Mammary epithelial cell (primary cell): ENCODE results near the gene ST6GALNAC3.

Source experiments
- EZH2 ChIP-seq: IDR thresholded peaks from 2 replicates; pipeline ENCODE4 v1.6.1; 2012; ENCODE audit warnings: low read length, inconsistent platforms, borderline replicate concordance
- TF ChIP-seq, protein P1 (sequence below), 2 donors: IDR thresholded peaks in 1 of 2; conservative IDR thresholded peaks in 1 of 2; 2 replicates each; pipeline ENCODE4 v1.5.1; 2011 to 2012; ENCODE audit warnings: inconsistent platforms in 2 of 2, low read length in 2 of 2, mild to moderate bottlenecking in 2 of 2, control low read depth in 1 of 2, low read depth in 1 of 2; ENCODE audit not compliant: insufficient read depth in 1 of 2; ENCODE audit errors: extremely low read depth in 1 of 2

DNA sequence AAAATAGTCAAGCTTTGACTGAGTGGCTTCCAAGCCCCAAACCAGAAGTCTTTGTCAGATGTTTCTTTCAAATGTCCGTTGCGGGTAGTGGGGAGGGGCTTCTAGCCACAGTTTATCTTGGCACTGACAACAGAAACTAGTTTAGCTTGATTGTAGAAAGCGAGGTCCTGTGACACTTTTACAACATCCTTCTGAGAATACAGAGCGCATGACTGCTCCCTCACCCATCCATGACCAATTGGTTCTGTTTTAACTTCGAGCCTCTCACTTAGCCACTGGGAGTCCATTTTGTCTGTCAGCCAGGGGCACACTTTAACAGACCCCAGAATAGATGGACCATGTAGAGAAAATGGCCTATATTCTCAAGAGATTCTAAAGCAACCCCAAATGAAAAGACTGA is 593.5 kb downstream of the ST6GALNAC3 start:
- TF ChIP-seq, protein P1, sequence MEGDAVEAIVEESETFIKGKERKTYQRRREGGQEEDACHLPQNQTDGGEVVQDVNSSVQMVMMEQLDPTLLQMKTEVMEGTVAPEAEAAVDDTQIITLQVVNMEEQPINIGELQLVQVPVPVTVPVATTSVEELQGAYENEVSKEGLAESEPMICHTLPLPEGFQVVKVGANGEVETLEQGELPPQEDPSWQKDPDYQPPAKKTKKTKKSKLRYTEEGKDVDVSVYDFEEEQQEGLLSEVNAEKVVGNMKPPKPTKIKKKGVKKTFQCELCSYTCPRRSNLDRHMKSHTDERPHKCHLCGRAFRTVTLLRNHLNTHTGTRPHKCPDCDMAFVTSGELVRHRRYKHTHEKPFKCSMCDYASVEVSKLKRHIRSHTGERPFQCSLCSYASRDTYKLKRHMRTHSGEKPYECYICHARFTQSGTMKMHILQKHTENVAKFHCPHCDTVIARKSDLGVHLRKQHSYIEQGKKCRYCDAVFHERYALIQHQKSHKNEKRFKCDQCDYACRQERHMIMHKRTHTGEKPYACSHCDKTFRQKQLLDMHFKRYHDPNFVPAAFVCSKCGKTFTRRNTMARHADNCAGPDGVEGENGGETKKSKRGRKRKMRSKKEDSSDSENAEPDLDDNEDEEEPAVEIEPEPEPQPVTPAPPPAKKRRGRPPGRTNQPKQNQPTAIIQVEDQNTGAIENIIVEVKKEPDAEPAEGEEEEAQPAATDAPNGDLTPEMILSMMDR (conservative IDR thresholded peaks at IDR 0.05 in 1 of 2, IDR thresholded peaks at IDR 0.05 in 1 of 2; ENCODE audit: extremely low read depth in 1 of 2, insufficient read depth in 1 of 2, low read depth in 1 of 2, low read length in 2 of 2) = no peak
- no peak for TF ChIP-seq EZH2
